WERI-Rb-1 (cell line): ENCODE data around the gene FOXP2.

Experiments used
- DNase-seq: peaks from one replicate; pipeline ENCODE4 v3.0.0-alpha.2; 2020
- H3K27ac ChIP-seq: fragments of 250-450 bp; sonication (Bioruptor Pico); 2 replicates; pipeline ENCODE4 v1.5.1; 2020; ENCODE audit warnings: mild to moderate bottlenecking, moderate library complexity
- H3K27me3 ChIP-seq: fragments of 250-450 bp; sonication (Bioruptor Pico); 2 replicates; pipeline ENCODE4 v1.5.1; 2021; ENCODE audit warnings: mild to moderate bottlenecking, low read depth, moderate library complexity; ENCODE audit not compliant: insufficient read depth, severe bottlenecking
- H3K36me3 ChIP-seq: fragments of 250-450 bp; sonication (Bioruptor Pico); 2 replicates; pipeline ENCODE4 v1.5.1; 2020; ENCODE audit warnings: mild to moderate bottlenecking, moderate library complexity
- H3K4me3 ChIP-seq: 2 replicates; pipeline ENCODE4 v1.5.1; 2011; ENCODE audit warnings: low read depth, mild to moderate bottlenecking, control low read depth, low read length
- H3K9me3 ChIP-seq: fragments of 250-450 bp; sonication (Bioruptor Pico); 2 replicates; pipeline ENCODE4 v1.5.1; 2021; ENCODE audit warnings: mild to moderate bottlenecking, moderate library complexity; ENCODE audit not compliant: severe bottlenecking
- CTCF ChIP-seq: IDR thresholded peaks from 2 replicates; pipeline ENCODE4 v1.5.1; 2011; ENCODE audit warnings: low read depth, mild to moderate bottlenecking, control low read depth, inconsistent platforms, low read length

The FOXP2 gene

GRCh38 chr7:114662002-114662677, 247.5 kb downstream of the FOXP2 start:
- no peak overlapping the region for H3K27ac ChIP-seq
- no peak overlapping the region for H3K4me3 ChIP-seq
- no peaks in the 10 kb centered on the region for H3K9me3 ChIP-seq
- peaks cover 18% of the 10 kb centered on the region for H3K36me3 ChIP-seq
- no peak for TF ChIP-seq CTCF
- no peak for DNase-seq
- H3K27me3 ChIP-seq, result no peaks in the 10 kb centered on the region

- peaks cover 20% of the 10 kb centered on the region for H3K36me3 ChIP-seq
- H3K27me3 ChIP-seq, result no peaks in the 10 kb centered on the region
- peak; percentile 33; the same call in 1 of the 2 replicates for TF ChIP-seq CTCF
- no peak overlapping the region for H3K4me3 ChIP-seq
- peak; percentile 50 for DNase-seq
- H3K9me3 ChIP-seq, result no peaks in the 10 kb centered on the region
- H3K27ac ChIP-seq, result no peak overlapping the region
These were observed 248.9 kb downstream of the FOXP2 start for GRCh38 chr7:114663502-114663901.

- Histone ChIP-seq H3K36me3 (peaks cover 10% of the 10 kb centered on the region), H3K27ac (no peak overlapping the region), H3K4me3 (no peak overlapping the region), H3K27me3 (no peaks in the 10 kb centered on the region), H3K9me3 (no peaks in the 10 kb centered on the region)
- no peak for TF ChIP-seq CTCF
- no peak for DNase-seq
These were observed 256.1 kb downstream of the FOXP2 start for GRCh38 chr7:114670676-114671075.

GRCh38 chr7:114671563-114672123, 257.0 kb downstream of the FOXP2 start:
- Histone ChIP-seq H3K27me3 (no peaks in the 10 kb centered on the region), H3K36me3 (peaks cover 10% of the 10 kb centered on the region), H3K4me3 (no peak overlapping the region), H3K27ac (no peak overlapping the region), H3K9me3 (no peaks in the 10 kb centered on the region)
- no peak for TF ChIP-seq CTCF
- no peak for DNase-seq

- no peak for TF ChIP-seq CTCF
- no peak for DNase-seq
- Histone ChIP-seq H3K4me3 (no peak overlapping the region), H3K9me3 (no peaks in the 10 kb centered on the region), H3K27ac (no peak overlapping the region), H3K36me3 (no peaks in the 10 kb centered on the region; the same call in 1 of the 2 replicates), H3K27me3 (no peaks in the 10 kb centered on the region)
These were observed 263.5 kb downstream of the FOXP2 start for GRCh38 chr7:114678116-114678515.
